MCF 10A (cell line): ENCODE data around the gene PRELID2. TPM values are rescaled to one million over a fixed set of nuclear protein-coding genes. Genes with fewer than 3 reads are reported as not detected.

ENCODE experiments used
- BruUV-seq: library from RNA; stranded (reverse); fragments of 400-500 nt; replicated peaks from 2 replicates; lab custom pipeline; 2021; lab: Mats Ljungman, UMichigan
- CTCF ChIA-PET: fragments of 300-600 bp; sonication (Branson Sonifier 250); formaldehyde crosslinking; extraction: SDS; loops from one replicate; lab custom pipeline; 2021; ENCODE audit warnings: antibody characterized with exemption, inconsistent platforms; lab: Yijun Ruan, JAX
- POLR2A ChIA-PET: fragments of 300-600, 350-650 bp; sonication (Branson Sonifier 250); formaldehyde crosslinking; extraction: SDS; loops from one replicate; lab custom pipeline; 2020; ENCODE audit warnings: antibody characterized with exemption, inconsistent platforms; lab: Yijun Ruan, JAX
- DNase-seq: peaks from one replicate; pipeline ENCODE4 v3.0.0-alpha.2; 2018; ENCODE audit not compliant: unreplicated experiment
- H3K27ac Mint-ChIP-seq: one replicate; pipeline ENCODE4 v1.8.0; 2022; ENCODE audit warnings: mild to moderate bottlenecking, low read depth, mixed read lengths; ENCODE audit not compliant: unreplicated experiment
- H3K27me3 Mint-ChIP-seq: one replicate; pipeline ENCODE4 v1.8.0; 2022; ENCODE audit warnings: mixed read lengths; ENCODE audit not compliant: insufficient read depth, unreplicated experiment
- H3K36me3 Mint-ChIP-seq: one replicate; pipeline ENCODE4 v1.8.0; 2022; ENCODE audit warnings: mild to moderate bottlenecking, moderate library complexity, mixed read lengths; ENCODE audit not compliant: insufficient read depth, unreplicated experiment
- H3K4me1 Mint-ChIP-seq: one replicate; pipeline ENCODE4 v1.8.0; 2022; ENCODE audit warnings: mixed read lengths; ENCODE audit not compliant: insufficient read depth, unreplicated experiment
- H3K4me3 Mint-ChIP-seq: one replicate; pipeline ENCODE4 v1.8.0; 2022; ENCODE audit warnings: mild to moderate bottlenecking, moderate library complexity, mixed read lengths; ENCODE audit not compliant: unreplicated experiment
- H3K9me3 Mint-ChIP-seq: one replicate; pipeline ENCODE4 v1.8.0; 2022; ENCODE audit warnings: mixed read lengths; ENCODE audit not compliant: unreplicated experiment
- CTCF ChIP-seq: fragments of 200-600 bp; IDR thresholded peaks from one replicate; pipeline ENCODE4 v1.8.0; 2022; ENCODE audit warnings: antibody characterized with exemption, mild to moderate bottlenecking; ENCODE audit not compliant: unreplicated experiment
- intact Hi-C: fragments of 100-400 bp; cut with micrococcal nuclease; formaldehyde crosslinking; loops from 2 replicates; pipeline ENCODE4 v1.14.1; 2022
- total RNA-seq: library from RNA; stranded (reverse); gene quantifications from 2 replicates; pipeline ENCODE4 v1.2.3, GENCODE V29; 2022

PRELID2 gene
- total RNA-seq, 1 experiment from 2014 or later: 11.4 TPM

GRCh38 chr5:145852990-145853389, 17.8 kb upstream of the PRELID2 start:
- Mint-ChIP-seq H3K4me3 (no peak overlapping the region), H3K4me1 (peaks cover 19% of the 10 kb centered on the region), H3K27ac (no peak overlapping the region), H3K9me3 (no peaks in the 10 kb centered on the region), H3K27me3 (no peaks in the 10 kb centered on the region), H3K36me3 (no peaks in the 10 kb centered on the region)
- CTCF ChIA-PET: interaction anchor here (0.5 to 6.6 kb wide), 4 partner anchors 8 to 196 kb away, joined by 3 to 43 read pairs (median 3); no protein-coding TSS in a partner anchor
- DNase-seq: no peak
- TF ChIP-seq CTCF: no peak
- POLR2A ChIA-PET: interaction anchor here (1.0 to 2.1 kb wide), 2 partner anchors 11 to 27 kb away, joined by 4 to 8 read pairs; no protein-coding TSS in a partner anchor
- intact Hi-C loops: no loop called here
- no TSS peak for BruUV-seq

- DNase-seq: peak; percentile 93
- no peaks in the 10 kb centered on the region for H3K36me3 Mint-ChIP-seq
- H3K27me3 Mint-ChIP-seq: no peaks in the 10 kb centered on the region
- peaks cover 21% of the 10 kb centered on the region for H3K4me1 Mint-ChIP-seq
- ChIA-PET POLR2A (interaction anchor here (0.7 to 3.7 kb wide), 7 partner anchors 12 to 354 kb away, joined by 3 to 12 read pairs (median 4); partner anchors contain the start of genes PRELID2, RBM27 and SH3RF2), CTCF (interaction anchor here (0.6 to 6.8 kb wide), 7 partner anchors 13 to 152 kb away, joined by 3 to 39 read pairs (median 5); partner anchors contain the start of gene PRELID2)
- no TSS peak for BruUV-seq
- no peaks in the 10 kb centered on the region for H3K9me3 Mint-ChIP-seq
- H3K4me3 Mint-ChIP-seq: no peak overlapping the region
- TF ChIP-seq CTCF: no peak
- no peak overlapping the region for H3K27ac Mint-ChIP-seq
- intact Hi-C loops: loop anchor here (5.0 kb wide), 1 partner anchor 88 kb away; the partner anchor contains the start of gene SH3RF2
Measured at GRCh38 chr5:145848854-145849253, 13.7 kb upstream of the PRELID2 start.

DNA sequence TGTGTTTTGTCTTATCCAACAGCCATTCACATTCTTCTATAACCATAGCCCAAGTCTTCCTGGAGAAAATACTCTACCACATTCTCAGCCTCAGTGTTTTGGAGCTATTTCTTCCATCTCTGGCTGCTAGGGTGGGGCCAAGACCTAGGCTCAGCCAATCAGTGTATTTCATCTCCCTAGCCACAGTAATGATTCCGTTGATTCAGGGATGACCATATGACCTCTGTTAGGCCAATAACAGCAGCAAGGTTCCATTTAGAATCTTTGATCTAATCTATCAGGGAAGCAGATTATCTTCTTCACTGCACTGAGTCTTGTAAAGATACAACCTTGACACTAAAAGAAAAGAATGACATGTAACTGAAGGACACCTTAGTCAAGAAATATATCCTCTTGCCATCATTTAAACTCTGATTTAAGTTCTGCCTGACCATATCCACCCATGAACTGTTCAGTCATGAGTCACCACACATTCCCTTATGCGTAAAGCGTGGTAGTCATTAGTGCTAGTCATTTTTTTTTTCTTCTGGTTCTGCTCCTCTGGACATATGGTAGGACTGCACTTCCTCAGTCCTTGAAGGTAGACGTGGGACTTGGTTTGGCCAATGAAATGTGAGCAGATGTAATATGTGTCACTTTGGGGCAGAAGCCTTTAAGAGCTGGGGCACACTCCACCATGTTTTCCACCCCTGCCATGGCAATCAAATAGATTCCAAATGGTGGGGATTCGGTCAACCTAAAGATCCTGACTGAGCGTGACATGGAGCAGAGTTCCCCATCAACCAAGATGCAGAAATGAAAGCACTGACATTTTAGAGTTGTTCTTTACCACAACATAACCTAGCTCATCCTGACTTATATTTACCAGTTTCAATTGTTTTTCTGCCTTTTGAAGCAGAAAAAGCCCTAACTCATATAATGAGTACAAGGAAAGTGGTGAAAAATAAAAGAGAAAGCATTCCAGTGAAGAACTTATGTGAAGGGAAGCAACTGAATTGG, 12.7 kb upstream of the PRELID2 start:
- no peak overlapping the region for H3K4me3 Mint-ChIP-seq
- POLR2A ChIA-PET: interaction anchor here (0.7 to 3.7 kb wide), 7 partner anchors 11 to 1984 kb away, joined by 3 to 12 read pairs (median 4); partner anchors contain the start of genes PRELID2, RBM27 and SH3RF2
- BruUV-seq: no TSS peak
- no peak for TF ChIP-seq CTCF
- CTCF ChIA-PET: interaction anchor here (0.6 to 6.8 kb wide), 8 partner anchors 13 to 1228 kb away, joined by 3 to 39 read pairs (median 4); partner anchors contain the start of gene PRELID2
- peaks cover 21% of the 10 kb centered on the region for H3K4me1 Mint-ChIP-seq
- no peaks in the 10 kb centered on the region for H3K36me3 Mint-ChIP-seq
- H3K27ac Mint-ChIP-seq: peak overlapping the region; percentile 18
- intact Hi-C loops: loop anchor here (5.0 kb wide), 1 partner anchor 90 kb away; the partner anchor contains the start of gene SH3RF2
- no peaks in the 10 kb centered on the region for H3K9me3 Mint-ChIP-seq
- peak; percentile 68 for DNase-seq
- H3K27me3 Mint-ChIP-seq: no peaks in the 10 kb centered on the region
